GM19438 (cell line): ENCODE data around the gene SYNPO.
A peak's percentile ranks its signal among the peaks of the same experiment; 100 is the strongest.

Experiments
- ATAC-seq: cut with Tn5 transposase; IDR thresholded peaks from one replicate; pipeline ENCODE4 v1.9.1; 2021; ENCODE audit warnings: low read depth; ENCODE audit not compliant: unreplicated experiment

The SYNPO gene

GRCh38 chr5:150674341-150674821 is 33.9 kb downstream of the SYNPO start:
- no peak for ATAC-seq

- no peak for ATAC-seq
Measured at GRCh38 chr5:150675069-150675468, 34.6 kb downstream of the SYNPO start.

- no peak for ATAC-seq
Measured at GRCh38 chr5:150676578-150676977, 36.1 kb downstream of the SYNPO start.

- no peak for ATAC-seq
Measured at GRCh38 chr5:150689120-150689519, 48.7 kb downstream of the SYNPO start.

DNA sequence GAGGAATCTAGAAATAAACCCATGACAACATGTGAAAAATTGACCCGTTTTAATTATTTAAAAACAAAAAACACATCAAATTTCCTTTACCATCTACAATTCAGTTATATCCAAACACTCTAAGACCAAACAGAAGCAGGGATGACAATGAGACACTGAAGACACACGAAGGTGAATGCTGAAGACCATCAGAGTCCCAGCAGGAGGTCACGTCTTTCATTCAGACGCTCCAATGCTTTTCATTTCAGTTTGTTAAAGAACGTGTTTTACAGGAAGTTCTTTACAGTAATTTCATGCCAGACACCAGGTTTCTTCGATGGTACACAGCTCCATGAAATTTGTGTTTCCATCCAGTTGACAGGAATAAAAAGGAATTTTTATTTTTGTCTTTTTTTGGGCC is 50.3 kb downstream of the SYNPO start:
- no peak for ATAC-seq

DNA sequence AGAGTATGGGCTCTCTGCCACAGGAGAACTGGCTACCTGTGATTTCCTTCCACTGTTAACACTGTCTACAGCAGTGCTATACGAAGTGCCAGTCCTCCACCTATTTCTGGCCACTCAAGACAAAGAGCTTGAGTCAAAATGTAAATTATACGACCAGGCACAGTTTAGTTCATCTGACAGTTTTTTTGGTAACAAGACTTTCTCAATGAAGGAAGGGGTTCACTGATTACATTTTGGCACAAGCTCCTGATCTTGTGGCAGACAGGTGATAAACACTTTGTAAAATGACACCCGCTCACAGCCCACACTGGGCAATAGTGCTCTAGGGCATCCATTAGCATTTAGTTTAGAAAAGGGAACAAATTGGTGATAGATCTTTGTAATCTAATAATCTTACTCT is 51.8 kb downstream of the SYNPO start:
- no peak for ATAC-seq

- ATAC-seq: no peak
Measured at GRCh38 chr5:150694612-150695011, 54.2 kb downstream of the SYNPO start.

- no peak for ATAC-seq
Measured at GRCh38 chr5:150700246-150700593, 59.8 kb downstream of the SYNPO start.

DNA sequence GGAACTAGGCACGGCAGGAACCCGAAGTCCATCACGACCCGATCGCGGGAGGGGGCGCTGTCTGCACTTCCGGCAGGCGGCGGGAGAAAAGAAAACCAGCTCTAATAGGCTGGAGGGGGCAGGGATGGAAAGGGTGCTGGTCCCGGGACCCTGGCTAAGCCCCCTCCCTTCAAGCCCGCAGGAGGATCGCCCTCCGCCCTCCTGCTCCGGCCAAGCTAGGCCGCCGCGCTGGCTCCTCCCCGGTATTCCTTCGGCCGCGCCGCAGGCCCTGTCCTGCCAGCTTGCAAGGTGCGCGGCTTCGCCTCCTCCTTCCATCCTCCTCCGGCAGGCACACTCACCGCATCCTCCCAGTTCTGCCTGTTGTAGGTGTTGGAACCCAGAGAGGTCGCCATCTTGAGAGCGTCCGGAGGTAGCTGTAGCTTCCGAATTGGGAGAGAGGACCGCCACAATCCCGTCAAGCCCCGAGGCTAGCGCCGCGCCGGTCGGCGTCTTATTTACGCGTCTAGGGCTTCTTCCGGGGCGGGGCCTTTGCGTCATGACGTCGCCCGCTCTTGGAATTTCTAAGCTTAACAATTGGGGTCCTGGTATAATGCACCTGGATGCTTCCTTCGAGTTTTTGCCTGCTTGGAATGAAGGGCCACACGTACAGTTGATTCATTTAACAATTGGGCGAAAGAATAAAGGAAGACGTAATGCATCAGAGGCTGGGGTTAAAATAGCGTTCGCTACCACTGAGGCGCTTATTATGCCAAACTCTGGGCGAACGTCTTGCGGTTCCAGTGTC is 60.3 kb downstream of the SYNPO start, which contains the start of gene RBM22:
TSS of gene RBM22 (minus strand) at position 469 of the 784 bp plus-strand sequence. CDS start at position 392, 77 bp downstream.
- ATAC-seq: peak; percentile 98

GRCh38 chr5:150703762-150704161 is 63.3 kb downstream of the SYNPO start:
- ATAC-seq: no peak

DNA sequence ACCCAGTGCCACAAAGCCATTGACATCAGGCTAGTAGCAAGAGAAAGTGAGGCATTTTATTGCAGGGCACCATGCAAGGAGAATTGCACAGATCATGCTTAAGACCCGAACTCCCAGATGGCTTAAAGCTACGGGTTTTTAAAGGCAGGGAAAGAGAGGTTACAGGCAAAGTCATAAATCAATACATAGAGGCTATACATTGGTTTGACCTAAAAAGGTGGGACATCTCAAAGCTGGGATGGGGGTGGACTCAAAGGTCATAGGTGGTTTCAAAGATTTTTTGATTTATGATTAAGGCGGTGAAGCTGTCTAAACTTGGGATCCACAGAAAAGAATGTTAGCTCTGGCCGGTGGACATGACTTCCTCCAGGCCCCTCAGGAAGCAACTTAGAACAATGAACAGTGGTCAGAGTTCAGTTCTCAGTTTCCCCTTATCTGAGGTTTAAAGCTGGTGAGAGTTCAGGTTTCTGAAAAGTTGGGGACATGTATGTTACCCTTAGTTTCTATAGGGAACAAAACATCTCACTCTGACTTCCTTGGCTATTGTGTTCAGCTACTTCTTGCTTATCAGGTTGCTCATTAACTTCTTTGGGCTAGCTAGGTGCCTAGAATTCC is 66.4 kb downstream of the SYNPO start:
- ATAC-seq: no peak
